Thyroid gland (tissue), 4 donors: ENCODE results near the gene PRKAG1. TPM values are rescaled to one million over a fixed set of nuclear protein-coding genes. Genes with fewer than 3 reads are reported as not detected.

Source experiments
- DNase-seq, 2 donors: peaks; one replicate each; pipeline ENCODE4 v3.0.0-alpha.2; 2019
- H3K27ac ChIP-seq, 3 donors: fragments of 200-600 bp; sonication (generic); 1 replicate in 2 of 3; 2 replicates in 1 of 3; pipeline ENCODE4 v1.5.1; 2016 to 2019; ENCODE audit warnings: mild to moderate bottlenecking in 1 of 3, moderate library complexity in 1 of 3
- H3K27me3 ChIP-seq: fragments of 200-600 bp; sonication (generic); one replicate; pipeline ENCODE4 v1.5.1; 2019
- H3K36me3 ChIP-seq, 2 donors: fragments of 200-600 bp; sonication (generic); one replicate each; pipeline ENCODE4 v1.5.1; 2016 to 2019
- H3K4me1 ChIP-seq, 2 donors: fragments of 200-600 bp; sonication (generic); one replicate each; pipeline ENCODE4 v1.5.1; 2017 to 2019
- H3K4me3 ChIP-seq, 3 donors: fragments of 200-600 bp; sonication (generic); replicated peaks in 1 of 3; 1 replicate in 2 of 3; 2 replicates in 1 of 3; pipeline ENCODE4 v1.5.1; 2016; ENCODE audit warnings: mild to moderate bottlenecking in 1 of 3
- H3K9me3 ChIP-seq: fragments of 200-600 bp; sonication (generic); one replicate; pipeline ENCODE4 v1.5.1; 2017
- CTCF ChIP-seq, 6 experiments: fragments of 200-600 bp in 3 of 6; fragments of 450-650 bp in 3 of 6; sonication (generic) in 3 of 6; IDR thresholded peaks; one replicate each; pipeline ENCODE4 v1.5.1; 2016 to 2019; ENCODE audit warnings: antibody characterized with exemption in 6 of 6, mild to moderate bottlenecking in 2 of 6, inconsistent platforms in 1 of 6, moderate library complexity in 1 of 6
- POLR2A ChIP-seq, 2 donors: fragments of 450-650 bp; IDR thresholded peaks; one replicate each; pipeline ENCODE4 v1.6.1; 2017; ENCODE audit warnings: antibody characterized with exemption in 2 of 2, mild to moderate bottlenecking in 2 of 2, moderate library complexity in 1 of 2
- WGBS, 2 donors: methylation state at CpG; one replicate each; pipeline ENCODE4 v1.1.5; 2017; 5-methylcytosine and 5-hydroxymethylcytosine counted together
- intact Hi-C: fragments of 100-400 bp; cut with DNase I; formaldehyde crosslinking; loops from one replicate; pipeline ENCODE4 v1.15.1; 2023
- total RNA-seq, 4 donors: library from RNA; depleted of rRNA; stranded (reverse); fragments of >200 nt; gene quantifications; one replicate each; pipeline ENCODE4 v1.2.3, GENCODE V29; 2016

Gene PRKAG1
- total RNA-seq, 4 donors from 2014 or later, result 50.3 to 68.1 (median 59.9) TPM

- Histone ChIP-seq H3K9me3 (no peaks in the 10 kb centered on the region), H3K27ac (no peak overlapping the region), H3K27me3 (no peaks in the 10 kb centered on the region), H3K36me3 (peaks cover 94 to 99% of the 10 kb centered on the region in 2 donors), H3K4me1 (no peaks in the 10 kb centered on the region), H3K4me3 (no peak overlapping the region)
- intact Hi-C loops, result no loop called here
- DNase-seq, result no peak
- 95 to 100% methylated on average over 4 of the region's 4 CpGs for WGBS, 2 donors
- TF ChIP-seq POLR2A (IDR thresholded peaks at IDR 0.05) (no peak), CTCF (IDR thresholded peaks at IDR 0.05) (no peak)
Measured at GRCh38 chr12:49043241-49043640, 24.7 kb upstream of the PRKAG1 start.

GRCh38 chr12:49041881-49042484 lies 23.4 kb upstream of the PRKAG1 start:
- Histone ChIP-seq H3K4me3 (no peak overlapping the region), H3K27me3 (no peaks in the 10 kb centered on the region), H3K4me1 (no peaks in the 10 kb centered on the region), H3K9me3 (no peaks in the 10 kb centered on the region), H3K27ac (no peak overlapping the region), H3K36me3 (peaks cover 92 to 100% of the 10 kb centered on the region in 2 donors)
- 91 to 94% methylated on average over 12 to 18 of the region's 18 CpGs for WGBS, 2 donors
- TF ChIP-seq CTCF (IDR thresholded peaks at IDR 0.05) (no peak), POLR2A (IDR thresholded peaks at IDR 0.05) (no peak)
- intact Hi-C loops, result no loop called here
- no peak for DNase-seq

GRCh38 chr12:49041036-49041880 lies 22.7 kb upstream of the PRKAG1 start:
- H3K9me3 ChIP-seq, result no peaks in the 10 kb centered on the region
- H3K4me3 ChIP-seq, result no peak overlapping the region
- no peaks in the 10 kb centered on the region for H3K4me1 ChIP-seq
- no peaks in the 10 kb centered on the region for H3K27me3 ChIP-seq
- H3K36me3 ChIP-seq, result peaks cover 87 to 96% of the 10 kb centered on the region in 2 donors
- intact Hi-C loops, result no loop called here
- no peak for DNase-seq
- no peak for TF ChIP-seq CTCF (IDR thresholded peaks at IDR 0.05)
- TF ChIP-seq POLR2A (IDR thresholded peaks at IDR 0.05), result no peak
- no peak overlapping the region for H3K27ac ChIP-seq
- 95% methylated on average over 9 to 28 of the region's 31 CpGs for WGBS, 2 donors

GRCh38 chr12:49040364-49040855 lies 21.8 kb upstream of the PRKAG1 start:
- Histone ChIP-seq H3K36me3 (peaks cover 84 to 87% of the 10 kb centered on the region in 2 donors), H3K27me3 (no peaks in the 10 kb centered on the region), H3K4me1 (no peaks in the 10 kb centered on the region), H3K4me3 (no peak overlapping the region), H3K9me3 (no peaks in the 10 kb centered on the region), H3K27ac (no peak overlapping the region)
- no peak for DNase-seq
- WGBS, 2 donors, result 94 to 95% methylated on average over 14 of the region's 14 CpGs
- no peak for TF ChIP-seq CTCF (IDR thresholded peaks at IDR 0.05)
- no peak for TF ChIP-seq POLR2A (IDR thresholded peaks at IDR 0.05)
- intact Hi-C loops, result no loop called here
